K562 (cell line): ENCODE data around the gene MGAT4C.

ENCODE experiments used
- NR2F6 ChIP-seq: fragments of 450-650 bp; formaldehyde crosslinking; IDR thresholded peaks from 2 replicates; pipeline ENCODE4 v1.4.0; 2020; ENCODE audit warnings: mild to moderate bottlenecking
- SP1 ChIP-seq: sonication (generic); formaldehyde crosslinking; IDR thresholded peaks from 2 replicates; pipeline ENCODE4 v1.8.1; 2022; ENCODE audit warnings: mild to moderate bottlenecking, missing genetic modification reagents

DNA sequence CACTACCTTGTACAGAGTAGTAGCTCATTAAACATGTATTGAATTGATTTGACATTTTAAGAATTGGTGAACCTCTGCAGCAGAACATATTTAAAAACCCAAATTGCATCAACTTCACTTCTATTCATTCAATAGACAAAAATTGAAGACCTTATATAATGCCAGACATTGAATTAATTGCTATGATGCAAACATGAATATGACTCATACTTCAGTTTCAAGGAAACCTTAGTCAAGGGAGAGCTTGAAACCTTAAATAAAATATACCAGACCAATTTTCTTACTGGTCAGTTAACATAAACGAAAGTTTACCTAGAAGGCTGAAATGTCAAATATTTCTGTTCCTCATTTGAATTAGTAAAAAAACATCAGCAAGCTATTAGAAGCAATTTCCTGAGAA is 5.0 kb upstream of the MGAT4C start:
- no peak for TF ChIP-seq NR2F6 (CRISPR knock-in tag)
- TF ChIP-seq SP1 (CRISPR knock-in tag) = no peak
